Fibroblast of lung (primary cell): Measurements from ENCODE around the gene EHD3. TPM values are rescaled to one million over a fixed set of nuclear protein-coding genes. Genes with fewer than 3 reads are reported as not detected.

Experiments
- DNase-seq, 2 donors: peaks; one replicate each; pipeline versions ENCODE4 v3.0.0 to v3.0.0-alpha.2; 2010; ENCODE audit warnings: low read depth in 2 of 2
- H2AFZ ChIP-seq: 2 replicates; pipeline ENCODE4 v1.5.1; 2012; ENCODE audit warnings: low read length, control low read depth, inconsistent platforms
- H3K27ac ChIP-seq: 2 replicates; pipeline ENCODE4 v1.5.1; 2011; ENCODE audit warnings: low read length, control low read depth; ENCODE audit not compliant: insufficient read depth
- H3K27me3 ChIP-seq: 2 replicates; pipeline ENCODE4 v1.5.1; 2011; ENCODE audit warnings: mild to moderate bottlenecking, low read length; ENCODE audit not compliant: control insufficient read depth, insufficient read depth
- H3K36me3 ChIP-seq: 2 replicates; pipeline ENCODE4 v1.5.1; 2011; ENCODE audit warnings: low read length; ENCODE audit not compliant: control insufficient read depth, insufficient read depth
- H3K4me1 ChIP-seq: 2 replicates; pipeline ENCODE4 v1.5.1; 2011; ENCODE audit warnings: low read length; ENCODE audit not compliant: control insufficient read depth, insufficient read depth; ENCODE audit errors: extremely low read depth
- H3K4me2 ChIP-seq: 2 replicates; pipeline ENCODE4 v1.5.1; 2011; ENCODE audit warnings: low read length, control low read depth; ENCODE audit not compliant: insufficient read depth; ENCODE audit errors: extremely low read depth
- H3K4me3 ChIP-seq, 4 experiments: fragments of 200-600 bp in 1 of 4; sonication (generic) in 1 of 4; replicated peaks in 1 of 4; 2 replicates each; pipeline ENCODE4 v1.5.1; 2011 to 2016; ENCODE audit warnings: low read length in 4 of 4, low read depth in 3 of 4, mild to moderate bottlenecking in 3 of 4, control low read depth in 2 of 4, inconsistent platforms in 1 of 4, mixed read lengths in 1 of 4; ENCODE audit not compliant: insufficient read depth in 1 of 4; ENCODE audit errors: control extremely low read depth in 1 of 4
- H3K79me2 ChIP-seq: 2 replicates; pipeline ENCODE4 v1.5.1; 2012; ENCODE audit warnings: mild to moderate bottlenecking, low read length, inconsistent platforms; ENCODE audit not compliant: control insufficient read depth, insufficient read depth
- H3K9ac ChIP-seq: 2 replicates; pipeline ENCODE4 v1.5.1; 2011; ENCODE audit warnings: mild to moderate bottlenecking, low read length, control low read depth; ENCODE audit not compliant: insufficient read depth
- H3K9me3 ChIP-seq: 2 replicates; pipeline ENCODE4 v1.5.1; 2012; ENCODE audit warnings: low read depth, low read length; ENCODE audit not compliant: control insufficient read depth, insufficient read depth
- H4K20me1 ChIP-seq: 2 replicates; pipeline ENCODE4 v1.5.1; 2011; ENCODE audit warnings: low read length; ENCODE audit not compliant: control insufficient read depth, insufficient read depth; ENCODE audit errors: extremely low read depth
- EZH2 ChIP-seq: IDR thresholded peaks from 2 replicates; pipeline ENCODE4 v1.5.1; 2012; ENCODE audit warnings: low read length, control low read depth, mild to moderate bottlenecking; ENCODE audit errors: missing control alignments
- polyA plus RNA-seq, 2 donors: library from polyadenylated mRNA; depleted of rRNA in 1 of 2; stranded (reverse) in 1 of 2; unstranded in 1 of 2; fragments of >200 nt; gene quantifications; 2 replicates each; pipeline ENCODE4 v1.2.1, GENCODE V29; 2011 to 2012; ENCODE audit warnings: missing spikeins in 1 of 2
- total RNA-seq: library from RNA; depleted of rRNA; stranded (reverse); fragments of >200 nt; gene quantifications from 2 replicates; pipeline ENCODE4 v1.2.1, GENCODE V29; 2014
- TF ChIP-seq, protein P1 (sequence below), 2 donors: IDR thresholded peaks in 1 of 2; conservative IDR thresholded peaks in 1 of 2; 1 replicate in 1 of 2; 2 replicates in 1 of 2; pipeline ENCODE4 v1.5.1; 2011 to 2012; ENCODE audit warnings: low read length in 2 of 2, control low read depth in 1 of 2, inconsistent platforms in 1 of 2, low read depth in 1 of 2, mild to moderate bottlenecking in 1 of 2

The EHD3 gene
- total and polyA plus RNA-seq, 2 donors (not counting 1 experiment from before 2014, with no cell fraction given), result 30.6 to 37.5 TPM

GRCh38 chr2:31192396-31192795 is 41.6 kb upstream of the EHD3 start:
- Histone ChIP-seq H3K9ac (no peak overlapping the region), H4K20me1 (no peaks in the 10 kb centered on the region), H3K27me3 (no peaks in the 10 kb centered on the region), H3K9me3 (no peaks in the 10 kb centered on the region), H3K4me3 (no peak overlapping the region), H3K79me2 (no peaks in the 10 kb centered on the region), H3K36me3 (no peaks in the 10 kb centered on the region), H2AFZ (no peak overlapping the region), H3K4me2 (no peak overlapping the region), H3K27ac (no peak overlapping the region), H3K4me1 (no peaks in the 10 kb centered on the region)
- no peak for DNase-seq
- no peak for TF ChIP-seq EZH2
- TF ChIP-seq, protein P1, sequence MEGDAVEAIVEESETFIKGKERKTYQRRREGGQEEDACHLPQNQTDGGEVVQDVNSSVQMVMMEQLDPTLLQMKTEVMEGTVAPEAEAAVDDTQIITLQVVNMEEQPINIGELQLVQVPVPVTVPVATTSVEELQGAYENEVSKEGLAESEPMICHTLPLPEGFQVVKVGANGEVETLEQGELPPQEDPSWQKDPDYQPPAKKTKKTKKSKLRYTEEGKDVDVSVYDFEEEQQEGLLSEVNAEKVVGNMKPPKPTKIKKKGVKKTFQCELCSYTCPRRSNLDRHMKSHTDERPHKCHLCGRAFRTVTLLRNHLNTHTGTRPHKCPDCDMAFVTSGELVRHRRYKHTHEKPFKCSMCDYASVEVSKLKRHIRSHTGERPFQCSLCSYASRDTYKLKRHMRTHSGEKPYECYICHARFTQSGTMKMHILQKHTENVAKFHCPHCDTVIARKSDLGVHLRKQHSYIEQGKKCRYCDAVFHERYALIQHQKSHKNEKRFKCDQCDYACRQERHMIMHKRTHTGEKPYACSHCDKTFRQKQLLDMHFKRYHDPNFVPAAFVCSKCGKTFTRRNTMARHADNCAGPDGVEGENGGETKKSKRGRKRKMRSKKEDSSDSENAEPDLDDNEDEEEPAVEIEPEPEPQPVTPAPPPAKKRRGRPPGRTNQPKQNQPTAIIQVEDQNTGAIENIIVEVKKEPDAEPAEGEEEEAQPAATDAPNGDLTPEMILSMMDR (conservative IDR thresholded peaks at IDR 0.05 in 1 of 2, IDR thresholded peaks at IDR 0.05 in 1 of 2; ENCODE audit: low read depth in 1 of 2, low read length in 2 of 2), result no peak

- TF ChIP-seq, protein P1 (conservative IDR thresholded peaks at IDR 0.05 in 1 of 2, IDR thresholded peaks at IDR 0.05 in 1 of 2; ENCODE audit: low read depth in 1 of 2, low read length in 2 of 2), result no peak
- no peak for TF ChIP-seq EZH2
- H3K27me3 ChIP-seq, result no peaks in the 10 kb centered on the region
- H2AFZ ChIP-seq, result no peak overlapping the region
- no peak overlapping the region for H3K4me3 ChIP-seq
- H4K20me1 ChIP-seq, result no peaks in the 10 kb centered on the region
- DNase-seq, result no peak
- no peaks in the 10 kb centered on the region for H3K79me2 ChIP-seq
- no peak overlapping the region for H3K4me2 ChIP-seq
- no peak overlapping the region for H3K9ac ChIP-seq
- no peak overlapping the region for H3K27ac ChIP-seq
- H3K36me3 ChIP-seq, result no peaks in the 10 kb centered on the region
- H3K4me1 ChIP-seq, result no peaks in the 10 kb centered on the region
- no peaks in the 10 kb centered on the region for H3K9me3 ChIP-seq
These were observed 41.0 kb upstream of the EHD3 start for GRCh38 chr2:31192851-31193392.

GRCh38 chr2:31193806-31194205 is 40.1 kb upstream of the EHD3 start:
- Histone ChIP-seq H3K4me2 (no peak overlapping the region), H3K9me3 (no peaks in the 10 kb centered on the region), H3K9ac (no peak overlapping the region), H4K20me1 (no peaks in the 10 kb centered on the region), H3K36me3 (no peaks in the 10 kb centered on the region), H3K27me3 (no peaks in the 10 kb centered on the region), H3K27ac (no peak overlapping the region), H2AFZ (no peak overlapping the region), H3K4me3 (no peak overlapping the region), H3K79me2 (no peaks in the 10 kb centered on the region), H3K4me1 (no peaks in the 10 kb centered on the region)
- DNase-seq, result no peak
- TF ChIP-seq EZH2, result no peak
- TF ChIP-seq, protein P1 (conservative IDR thresholded peaks at IDR 0.05 in 1 of 2, IDR thresholded peaks at IDR 0.05 in 1 of 2; ENCODE audit: low read depth in 1 of 2, low read length in 2 of 2), result no peak
